Adipose tissue (tissue), 3 donors: ENCODE data around the gene DAAM2. TPM values are rescaled to one million over a fixed set of nuclear protein-coding genes. Genes with fewer than 3 reads are reported as not detected.

Experiments used
- H3K27ac ChIP-seq: one replicate; pipeline ENCODE4 v1.5.1; 2013; ENCODE audit warnings: low read depth, low read length
- WGBS, 3 donors: extraction: QIAGEN DNeasy Blood & Tissue Kit; methylation state at CpG; one replicate each; pipeline ENCODE4 v1.1.7; 2013; 5-methylcytosine and 5-hydroxymethylcytosine counted together
- polyA plus RNA-seq, 3 donors: library from polyadenylated mRNA; stranded (reverse); fragments of 200-250 nt; gene quantifications; one replicate each; pipeline ENCODE4 v1.2.3, GENCODE V29; 2013
- donor health status: healthy with polysubstance abuse.
- donor health status: Bipolar disorder and iron deficiency.
- donor health status: healthy.

DAAM2 gene
- polyA plus RNA-seq, result 10 to 100 TPM in 2 of 3 donors, 1 to 10 TPM in 1; 6.4 to 51.6 (median 16.7) TPM

DNA sequence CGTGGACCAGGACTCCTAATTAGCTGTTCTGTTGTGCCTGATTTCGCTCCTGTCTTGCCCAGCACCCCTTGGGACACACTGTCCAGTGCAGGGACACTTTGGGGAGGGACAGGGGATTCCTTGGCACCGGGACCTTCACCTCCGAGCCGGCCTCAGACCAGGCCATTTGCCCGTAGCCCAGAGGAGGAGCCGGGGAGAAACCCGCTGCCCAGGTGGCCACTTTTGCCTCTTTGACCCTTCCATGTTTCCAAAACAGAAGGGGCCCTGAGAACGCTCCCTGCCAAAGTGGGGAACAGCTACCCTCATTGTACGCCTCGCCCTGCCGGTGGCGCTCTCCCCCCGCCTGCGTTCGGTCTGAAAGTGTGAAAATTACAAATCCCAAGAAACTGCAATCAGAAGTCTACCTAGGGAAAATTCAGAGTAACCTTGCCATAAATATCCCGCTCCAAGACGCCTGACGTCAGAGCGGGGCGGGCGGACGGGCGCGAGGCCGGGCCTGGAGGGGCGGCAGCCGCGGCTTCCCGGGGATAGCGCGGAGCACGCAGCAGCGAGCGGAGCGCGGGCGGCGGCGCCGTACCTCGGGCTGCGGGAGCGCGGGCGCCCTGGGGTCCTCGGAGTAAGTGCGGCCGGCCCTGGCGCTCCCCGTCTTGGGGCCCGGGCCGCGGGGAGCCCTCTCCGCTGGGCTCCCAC lies at the start of gene DAAM2:
DAAM2 (plus strand) TSS at position 527 of the 690 bp plus-strand sequence. CDS start 63,927 bp downstream, outside the sequence.
- WGBS, 3 donors, result 4 to 5% (median 4%) methylated on average over 55 of the region's 55 CpGs
- H3K27ac ChIP-seq, result no peak within 1 kb of the TSS

DNA sequence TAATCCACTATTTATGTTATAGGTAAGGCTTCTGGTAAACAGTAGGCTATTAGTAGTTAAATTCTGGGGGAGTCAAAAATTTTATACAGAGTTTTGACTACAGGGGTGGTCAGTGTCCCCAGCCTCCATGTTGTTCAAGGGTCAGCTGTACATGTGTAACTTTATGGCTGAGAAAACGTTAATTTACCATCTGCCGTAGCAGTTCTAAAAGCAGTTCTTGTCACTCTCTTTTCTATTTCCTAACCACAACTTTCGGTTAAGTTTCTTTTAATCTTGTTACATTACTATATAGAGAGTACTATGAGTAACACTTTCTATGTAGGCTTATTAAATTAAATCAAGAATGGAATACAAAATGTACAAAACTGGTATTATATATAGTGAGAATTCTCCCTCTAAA lies 45.4 kb upstream of the DAAM2 start:
- 87 to 93% (median 91%) methylated on average over 3 of the region's 3 CpGs for WGBS, 3 donors
- H3K27ac ChIP-seq, result no peak overlapping the region

DNA sequence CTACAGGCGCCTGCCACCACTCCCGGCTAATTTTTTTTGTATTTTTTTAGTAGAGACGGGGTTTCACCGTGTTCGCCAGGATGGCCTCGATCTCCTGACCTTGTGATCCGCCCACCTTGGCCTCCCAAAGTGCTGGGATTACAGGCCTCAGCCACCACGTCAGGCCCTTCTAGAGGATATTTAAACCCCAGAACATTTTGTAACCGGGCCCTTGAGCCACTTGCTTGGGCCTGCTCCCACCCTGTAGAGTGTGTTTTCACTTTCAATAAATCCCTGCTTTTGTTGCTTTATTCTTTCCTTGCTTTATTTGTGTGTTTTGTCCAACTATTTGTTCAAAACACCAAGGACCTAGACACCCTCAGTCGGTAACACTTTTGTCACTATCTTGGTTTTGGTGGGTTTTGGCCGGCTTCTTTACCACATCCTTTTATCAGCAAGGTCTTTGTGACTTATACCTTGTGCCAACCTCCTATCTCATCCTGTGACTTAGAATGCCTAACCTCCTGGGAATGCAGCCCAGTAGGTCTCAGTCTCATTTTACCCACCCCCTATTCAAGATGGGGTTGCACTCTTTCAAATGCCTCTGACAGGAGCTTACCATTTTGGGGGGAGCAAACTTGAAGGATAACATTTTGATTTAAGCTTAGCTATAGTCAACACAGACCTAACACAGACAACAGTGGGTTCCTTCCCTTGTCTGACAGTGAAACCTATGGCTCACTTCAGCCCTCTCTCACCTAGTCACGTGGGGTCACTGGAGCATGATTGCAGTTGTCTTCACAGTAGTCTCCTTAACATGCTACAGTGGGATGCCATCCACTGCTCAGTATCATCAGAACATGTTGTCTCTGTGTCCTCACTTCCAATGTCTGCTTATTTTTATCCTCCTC lies 39.1 kb upstream of the DAAM2 start:
- H3K27ac ChIP-seq, result no peak overlapping the region
- 85 to 88% (median 87%) methylated on average over 12 of the region's 12 CpGs for WGBS, 3 donors

DNA sequence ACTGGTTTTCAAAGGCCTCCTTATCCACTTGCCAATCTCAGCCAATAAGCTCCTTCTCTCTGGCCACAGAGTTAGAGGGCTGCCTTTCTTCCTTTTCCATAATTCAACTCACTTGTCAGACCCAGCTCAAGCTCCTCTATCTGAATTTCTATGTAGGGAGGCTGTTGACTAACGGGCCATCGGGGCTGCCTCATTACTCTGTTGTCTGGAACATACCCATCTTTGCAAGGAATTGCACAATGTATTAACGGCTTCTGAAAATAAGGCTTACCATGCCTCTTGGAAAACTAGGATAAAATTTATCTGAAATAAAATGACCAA lies 38.5 kb upstream of the DAAM2 start:
- WGBS, 3 donors, result 21 to 83% (median 26%) methylated on average over 3 of the region's 3 CpGs
- no peak overlapping the region for H3K27ac ChIP-seq

DNA sequence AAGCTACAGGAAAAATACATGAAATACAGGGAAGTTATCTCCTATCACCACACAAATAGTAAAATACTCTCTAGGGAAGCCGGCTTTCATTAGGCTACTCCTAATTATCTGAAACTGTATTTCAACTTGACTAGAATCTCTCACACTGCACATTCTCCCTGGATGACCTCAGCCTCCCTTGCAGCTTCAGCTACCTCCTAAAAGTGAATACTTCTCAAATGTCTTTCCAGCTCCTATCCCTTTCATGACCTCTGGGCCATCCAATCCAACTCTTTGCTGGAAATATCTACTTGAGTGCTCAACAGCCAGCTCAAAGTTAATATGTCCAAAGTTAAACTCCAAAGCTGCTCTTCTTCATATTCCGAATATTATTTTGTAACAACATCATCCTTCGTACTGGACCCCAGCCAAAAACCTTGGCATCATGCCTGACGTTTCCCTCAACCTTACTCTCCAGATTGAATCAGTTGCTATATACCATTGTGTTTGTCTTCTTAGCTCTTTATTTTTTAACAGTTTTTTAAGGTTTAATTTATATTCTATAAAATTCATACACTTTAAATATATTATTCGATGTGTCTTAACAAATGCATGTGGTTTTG lies 37.6 kb upstream of the DAAM2 start:
- H3K27ac ChIP-seq, result no peak overlapping the region
- WGBS, 3 donors, result 52 to 75% (median 61%) methylated on average over 5 of the region's 5 CpGs

DNA sequence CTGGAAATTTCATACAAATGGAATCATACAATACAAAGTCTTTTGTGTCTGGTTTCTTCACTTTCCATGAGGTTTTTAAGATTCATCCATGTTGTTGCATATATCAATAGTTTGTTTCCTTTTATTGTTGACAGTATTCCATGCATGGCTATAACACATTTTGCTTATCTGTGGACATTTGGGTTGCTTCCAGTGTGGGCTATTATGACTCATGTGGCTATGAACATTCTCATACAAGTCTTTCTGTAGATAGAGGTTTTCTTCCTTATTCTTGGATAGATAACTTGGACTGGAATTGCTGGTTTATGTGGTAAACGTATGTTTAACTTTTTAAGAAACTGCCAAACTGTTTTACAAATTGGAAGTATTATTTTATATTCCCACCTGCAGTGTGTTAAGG lies 36.9 kb upstream of the DAAM2 start:
- WGBS, 3 donors, result 37 to 77% (median 70%) methylated on average over 1 of the region's 1 CpG
- no peak overlapping the region for H3K27ac ChIP-seq

DNA sequence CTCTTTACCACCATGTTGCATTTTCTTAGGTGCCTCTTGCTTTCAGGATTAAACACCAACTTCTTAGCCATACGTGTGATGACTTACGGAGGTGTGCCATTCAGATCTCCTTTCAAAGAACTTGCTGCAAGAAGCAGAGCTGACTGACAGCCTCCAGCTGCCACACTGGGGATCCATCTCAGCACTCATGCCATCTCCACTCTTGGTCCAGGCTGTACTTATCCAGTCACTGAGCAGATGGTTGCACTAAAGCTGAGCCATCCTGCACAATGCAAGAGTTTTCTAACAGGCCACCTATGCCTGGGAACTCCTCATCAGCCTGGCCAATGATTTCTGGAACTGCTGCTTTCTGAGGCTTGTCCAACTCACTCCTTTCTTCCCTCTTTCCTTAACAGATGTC lies 35.6 kb upstream of the DAAM2 start:
- no peak overlapping the region for H3K27ac ChIP-seq

DNA sequence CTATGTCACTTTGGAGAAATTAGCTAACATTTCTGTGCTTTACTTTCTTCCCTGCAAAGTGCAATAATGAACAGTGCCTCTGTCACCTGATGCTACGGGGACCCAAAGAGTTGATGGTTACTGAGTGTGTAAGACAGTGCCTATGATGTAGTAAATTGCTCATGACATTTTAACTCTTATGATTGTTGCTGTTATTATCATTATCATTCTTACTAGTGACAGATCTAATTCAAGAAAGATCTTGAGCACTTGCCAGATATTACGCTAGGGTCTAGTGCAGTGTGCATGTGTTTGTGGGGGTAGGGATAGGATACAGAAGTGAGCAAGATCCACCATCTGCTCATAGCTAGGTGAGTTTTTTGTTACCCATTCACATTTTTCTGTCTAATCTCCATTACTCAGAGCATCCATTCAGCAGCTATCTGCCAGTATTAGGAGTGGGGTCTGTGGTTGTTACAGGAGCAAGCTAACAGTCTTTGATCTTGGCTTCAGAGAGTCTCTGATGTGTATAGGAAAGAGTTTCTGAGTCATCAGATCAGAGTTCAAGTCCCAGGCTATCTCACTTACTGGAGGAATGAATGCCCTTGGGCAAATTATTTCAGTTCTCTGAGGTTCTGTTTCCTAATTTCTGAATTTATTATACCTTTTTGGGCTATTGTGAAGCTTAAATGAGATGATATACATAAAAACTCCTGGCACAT lies 33.1 kb upstream of the DAAM2 start:
- no peak overlapping the region for H3K27ac ChIP-seq
- WGBS, 3 donors, result 88 to 95% (median 89%) methylated on average over 2 of the region's 2 CpGs

More for the DNA sequence above, 35.6 kb upstream of the DAAM2 start:
- 92 to 98% (median 96%) methylated on average over 2 of the region's 2 CpGs for WGBS, 3 donors

DNA sequence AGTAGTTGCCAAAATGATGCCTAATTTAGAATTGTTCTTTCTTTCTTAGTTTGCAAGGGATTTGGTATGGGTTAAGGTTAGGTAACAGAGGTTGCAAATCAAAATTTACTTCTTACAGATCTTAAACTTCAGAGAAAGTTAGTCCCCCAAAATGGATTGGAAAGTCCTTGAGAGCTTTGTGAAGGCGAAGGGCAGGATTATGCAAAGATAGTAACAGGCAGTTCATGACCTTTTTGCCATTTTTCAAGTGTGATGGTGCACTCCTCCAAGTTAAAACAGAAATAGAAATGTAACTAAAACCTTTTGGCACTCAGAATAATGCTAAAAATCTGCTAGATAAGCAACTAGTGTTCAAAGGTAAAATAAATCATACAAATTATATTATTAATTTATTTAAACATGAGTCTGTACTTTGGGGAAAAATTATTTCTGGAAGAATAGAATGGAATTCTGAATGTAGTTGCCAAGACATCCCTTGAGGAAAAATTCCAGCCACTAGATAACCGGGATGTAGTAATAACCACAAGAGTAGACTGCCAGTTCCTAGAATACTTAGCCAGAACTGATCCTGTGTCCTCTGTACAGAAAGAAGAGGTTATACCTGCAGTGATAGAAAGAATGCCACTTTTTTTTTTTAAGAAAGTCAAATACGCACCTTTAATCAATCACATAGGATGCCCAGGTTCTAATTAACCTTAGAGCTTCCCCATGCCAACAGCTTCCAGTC lies 31.8 kb upstream of the DAAM2 start:
- 51 to 80% (median 61%) methylated on average over 3 of the region's 3 CpGs for WGBS, 3 donors
- no peak overlapping the region for H3K27ac ChIP-seq

DNA sequence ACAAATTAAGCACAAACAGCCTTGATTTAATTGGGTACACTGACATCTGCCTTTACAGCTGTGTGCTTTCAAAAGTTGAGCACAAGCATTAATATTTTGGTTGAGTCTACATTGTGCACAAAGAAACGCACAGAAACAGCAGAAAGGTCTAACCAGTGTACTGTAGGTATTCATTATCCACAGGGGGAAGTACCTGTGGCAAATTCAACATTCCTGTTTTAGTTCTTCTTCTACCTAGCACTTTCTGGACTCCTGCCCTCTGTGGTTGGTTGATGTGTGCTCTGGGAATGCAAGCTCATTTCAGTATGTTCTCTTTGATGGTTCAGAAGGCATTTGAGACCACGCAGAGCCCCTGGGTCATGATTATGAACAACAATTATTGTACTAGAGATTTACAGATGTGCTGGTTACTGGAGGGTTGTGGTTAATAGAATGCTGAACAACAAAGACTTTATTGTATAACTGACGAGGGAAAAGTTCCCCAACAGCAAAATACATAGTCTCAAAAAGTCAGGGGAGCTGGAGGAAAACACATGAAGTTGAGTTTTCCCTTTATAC lies 26.6 kb upstream of the DAAM2 start:
- 75 to 84% (median 76%) methylated on average over 3 of the region's 3 CpGs for WGBS, 3 donors
- no peak overlapping the region for H3K27ac ChIP-seq

DNA sequence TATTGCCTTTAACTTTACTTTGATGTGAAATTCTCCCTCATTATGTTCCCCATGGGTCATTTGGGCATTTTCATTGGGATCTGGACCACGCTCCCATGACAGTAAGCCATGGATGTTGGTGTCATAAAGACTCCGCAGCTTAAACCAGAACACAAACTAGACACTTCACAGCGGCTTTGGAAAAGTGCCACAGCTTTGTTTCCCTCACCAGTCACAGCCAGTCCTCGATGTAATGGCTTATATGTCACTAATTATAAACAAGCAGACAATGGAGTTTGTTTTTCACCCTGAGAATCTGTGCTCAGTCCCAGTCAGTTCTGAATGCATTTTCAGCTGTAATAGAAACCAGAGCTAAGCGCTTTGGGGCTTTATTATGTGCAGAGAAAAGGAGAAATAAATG lies 23.2 kb upstream of the DAAM2 start:
- 70 to 81% (median 76%) methylated on average over 5 of the region's 5 CpGs for WGBS, 3 donors
- no peak overlapping the region for H3K27ac ChIP-seq

DNA sequence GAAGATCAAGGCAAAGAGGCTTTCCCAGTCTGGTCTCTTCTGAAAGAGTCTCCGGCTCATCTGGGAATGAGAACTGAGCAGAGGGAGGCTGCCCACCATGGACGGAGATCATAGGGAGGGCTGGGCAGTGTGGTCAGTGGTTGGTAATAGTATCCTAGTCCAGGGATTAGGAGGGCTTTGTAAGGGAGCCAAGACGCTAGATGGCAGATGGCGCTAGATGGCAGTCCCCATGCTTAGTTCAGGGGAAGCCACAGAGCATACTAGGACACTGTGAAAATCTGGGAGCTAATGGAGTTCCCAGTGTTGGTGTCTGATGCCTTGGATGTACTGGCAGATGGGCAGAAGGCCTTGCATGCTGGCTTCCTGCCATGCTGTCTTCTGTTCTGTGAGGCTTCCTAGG lies 21.7 kb upstream of the DAAM2 start:
- 97% methylated on average over 4 of the region's 4 CpGs for WGBS, 3 donors

DNA sequence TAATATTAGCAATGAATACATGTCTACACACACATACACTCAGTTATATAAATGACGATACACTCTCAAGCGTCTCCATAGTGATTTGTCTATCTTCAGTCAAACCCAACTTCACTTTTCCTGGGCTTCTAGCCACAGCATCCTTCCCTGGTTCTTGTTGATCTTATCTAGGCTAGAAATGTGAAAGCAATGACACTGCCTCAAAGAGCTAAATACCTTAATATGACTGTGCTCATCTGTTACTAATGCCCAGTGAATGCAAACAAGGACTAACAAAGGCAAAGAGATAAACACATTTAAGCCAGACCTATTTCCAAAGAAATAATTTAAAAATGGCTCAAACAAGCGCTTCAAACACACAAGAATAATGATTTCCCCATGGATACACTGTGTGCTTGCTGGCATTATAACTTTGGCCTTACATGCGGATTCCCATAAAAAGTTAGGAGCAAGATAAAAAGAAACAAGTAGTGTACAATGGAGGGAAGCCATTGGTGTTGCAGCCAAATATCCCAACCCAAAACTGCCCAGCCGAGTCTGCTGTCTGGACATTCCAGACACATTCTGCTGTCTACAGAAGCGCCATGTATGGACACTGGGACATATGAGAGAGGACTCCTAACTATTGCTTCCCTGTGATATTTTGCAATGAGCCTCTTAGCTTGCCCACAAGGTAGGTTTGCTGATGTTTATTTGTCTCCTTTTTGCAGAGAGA lies 19.5 kb upstream of the DAAM2 start:
- WGBS, 3 donors, result 67 to 92% (median 70%) methylated on average over 6 of the region's 6 CpGs
- H3K27ac ChIP-seq, result no peak overlapping the region

More for the DNA sequence above, 21.7 kb upstream of the DAAM2 start:
- no peak overlapping the region for H3K27ac ChIP-seq

DNA sequence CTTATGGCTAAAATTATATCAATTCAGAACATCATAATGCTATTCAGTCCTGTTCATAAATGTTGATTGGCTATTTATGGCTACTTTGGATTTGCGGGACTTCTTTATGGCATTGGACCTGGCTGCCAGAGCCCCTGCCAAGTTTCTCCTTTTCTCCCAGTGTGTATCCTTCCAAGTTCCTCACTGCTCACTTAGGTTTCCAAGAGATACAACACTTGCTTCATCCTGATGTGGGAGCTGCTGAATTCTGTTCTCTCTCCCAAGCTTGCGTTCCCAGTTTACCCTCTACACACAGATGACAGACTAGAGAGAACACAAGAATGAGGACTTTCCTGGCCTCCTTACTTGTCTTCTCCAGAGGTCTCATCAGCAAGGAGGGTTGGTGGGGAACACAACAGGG lies 18.4 kb upstream of the DAAM2 start:
- 80 to 98% (median 94%) methylated on average over 2 of the region's 2 CpGs for WGBS, 3 donors
- H3K27ac ChIP-seq, result no peak overlapping the region

DNA sequence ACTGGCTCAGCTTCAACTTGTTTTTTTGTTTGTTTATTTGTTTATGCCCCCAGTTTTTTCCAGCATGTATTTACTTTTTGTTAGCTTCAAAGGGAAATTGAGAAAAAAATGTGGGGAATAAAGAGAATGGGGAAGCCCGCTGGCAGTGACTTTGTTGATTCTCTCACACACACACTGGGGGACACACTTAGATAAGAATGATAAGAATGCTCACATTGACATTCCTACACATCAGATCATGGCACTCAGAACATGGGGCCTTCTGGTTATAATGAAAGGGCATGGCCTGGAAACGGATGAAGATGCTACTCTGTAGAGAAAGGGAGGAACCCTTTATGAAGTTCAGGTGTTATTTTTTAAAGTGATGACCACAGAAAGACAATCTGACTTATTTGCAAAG lies 15.6 kb upstream of the DAAM2 start:
- WGBS, 3 donors, result 80 to 81% (median 81%) methylated on average over 2 of the region's 2 CpGs
- H3K27ac ChIP-seq, result no peak overlapping the region

DNA sequence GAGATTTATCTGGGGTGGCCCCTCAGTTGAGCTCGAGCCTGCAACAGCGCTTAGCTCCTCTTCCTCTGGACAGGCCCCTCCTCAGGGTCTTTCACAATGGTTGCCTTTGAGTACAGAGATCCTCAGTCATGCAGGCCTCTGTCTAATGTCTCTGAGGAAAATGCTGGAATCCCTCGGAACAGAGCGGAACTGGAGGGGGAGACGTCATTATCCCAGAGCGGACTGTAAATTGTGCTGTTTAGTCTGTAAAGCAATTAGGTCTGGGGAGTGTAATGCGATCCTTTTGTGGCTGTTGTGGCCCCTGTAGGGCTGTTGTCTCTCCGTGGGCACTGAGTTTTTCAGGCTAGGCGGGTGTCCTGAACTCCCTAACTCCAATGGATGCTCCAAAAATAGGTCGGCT lies 15.0 kb upstream of the DAAM2 start:
- H3K27ac ChIP-seq, result no peak overlapping the region
- WGBS, 3 donors, result 74 to 87% (median 78%) methylated on average over 10 of the region's 10 CpGs

DNA sequence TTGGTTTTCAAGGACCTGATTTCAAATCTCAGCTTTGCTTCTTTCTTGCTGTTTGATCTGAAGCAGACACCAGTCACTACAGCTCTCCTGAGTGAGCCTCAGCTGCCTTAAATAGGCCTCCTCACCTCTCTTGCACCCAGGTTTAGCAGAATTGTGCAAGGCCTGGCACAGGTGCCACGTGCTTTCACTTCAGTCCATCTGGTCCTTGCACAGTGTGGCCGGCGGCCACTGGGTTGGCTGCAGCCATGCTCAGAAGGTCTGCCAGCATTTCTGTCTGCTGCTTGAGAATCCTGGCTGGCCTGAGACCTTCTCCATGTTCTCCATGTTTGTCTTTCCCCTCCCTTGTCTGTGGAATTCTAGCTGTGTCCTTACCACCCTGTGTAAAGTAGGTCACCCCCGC lies 14.5 kb upstream of the DAAM2 start:
- 73 to 84% (median 82%) methylated on average over 4 of the region's 4 CpGs for WGBS, 3 donors
- no peak overlapping the region for H3K27ac ChIP-seq
